Fibroblast of the aortic adventitia (primary cell): ENCODE data around the gene CCDC146. TPM values are rescaled to one million over a fixed set of nuclear protein-coding genes. Genes with fewer than 3 reads are reported as not detected.

ENCODE experiments used
- DNase-seq: peaks from one replicate; pipeline ENCODE4 v3.0.0-alpha.2; 2010; ENCODE audit warnings: low read depth
- H3K4me3 ChIP-seq: 2 replicates; pipeline ENCODE4 v1.5.1; 2011; ENCODE audit warnings: low read depth, mild to moderate bottlenecking, control low read depth, low read length, moderate library complexity
- CTCF ChIP-seq: IDR thresholded peaks from 2 replicates; pipeline ENCODE4 v1.5.1; 2011; ENCODE audit warnings: mild to moderate bottlenecking, low read length, control low read depth, inconsistent platforms; ENCODE audit not compliant: insufficient read depth
- total RNA-seq: library from RNA; depleted of rRNA; stranded (reverse); fragments of >200 nt; gene quantifications from 2 replicates; pipeline ENCODE4 v1.2.3, GENCODE V29; 2012; ENCODE audit warnings: low replicate concordance

The CCDC146 gene
- total RNA-seq, 1 donor: 1.4 TPM

- DNase-seq: peak; percentile 58
- TF ChIP-seq CTCF: no peak
- no peak overlapping the region for H3K4me3 ChIP-seq
Measured at GRCh38 chr7:77338883-77339629, 216.6 kb downstream of the CCDC146 start.

GRCh38 chr7:77339726-77340125 is 217.3 kb downstream of the CCDC146 start:
- DNase-seq: no peak
- H3K4me3 ChIP-seq: no peak overlapping the region
- no peak for TF ChIP-seq CTCF

Other genes with a start within 250 kb of the CCDC146 start
- gene SPDYE17, start 90.3 kb upstream of the CCDC146 start, total RNA-seq: not detected in 2 replicates
- gene SPDYE18, start 60.1 kb upstream of the CCDC146 start, total RNA-seq: not detected in 2 replicates
- 39.3 and 64.4 TPM in 2 replicates for gene FGL2, start 77.2 kb downstream of the CCDC146 start, total RNA-seq